ENCODE measurements around the gene FRRS1.

FRRS1 gene

GRCh38 chr1:99663501-99663900, 102.9 kb downstream of the FRRS1 start:
- no peak overlapping the region for H3K9ac ChIP-seq (ENCODE audit: low read depth, low read length)
- H2AFZ ChIP-seq (ENCODE audit: low read depth, low read length): no peak overlapping the region
- no peak overlapping the region for H3K27ac ChIP-seq (ENCODE audit: low read length)

GRCh38 chr1:99662539-99663080, 103.8 kb downstream of the FRRS1 start:
- no peaks in the 10 kb centered on the region for H3K79me2 ChIP-seq (ENCODE audit: insufficient read depth, low read length)

More at GRCh38 chr1:99663501-99663900, 102.9 kb downstream of the FRRS1 start:
- no peak for TF ChIP-seq EZH2 (IDR thresholded peaks at IDR 0.05; ENCODE audit: borderline replicate concordance, low read depth, low read length, severe bottlenecking)
- TF ChIP-seq CTCF (IDR thresholded peaks at IDR 0.05; ENCODE audit: borderline replicate concordance, extremely low read depth, low read length, poor library complexity, severe bottlenecking): no peak
- Histone ChIP-seq H3K36me3 (ENCODE audit: insufficient read depth, low read length) (no peaks in the 10 kb centered on the region), H3K9me3 (ENCODE audit: insufficient read depth, low read length, severe bottlenecking) (no peaks in the 10 kb centered on the region), H3K4me3 (ENCODE audit: low read depth in 1 of 2, low read length in 2 of 2) (no peak overlapping the region), H3K27me3 (ENCODE audit: insufficient read depth, low read length, poor library complexity) (no peaks in the 10 kb centered on the region), H3K4me2 (ENCODE audit: insufficient read depth, low read length) (no peak overlapping the region), H3K4me1 (ENCODE audit: insufficient read depth, low read length) (no peaks in the 10 kb centered on the region), H3K79me2 (ENCODE audit: insufficient read depth, low read length) (no peaks in the 10 kb centered on the region), H4K20me1 (ENCODE audit: insufficient read depth, low read length) (no peaks in the 10 kb centered on the region)
- DNase-seq: no peak
- ATAC-seq (ENCODE audit: insufficient read depth, low read depth): no peak

GRCh38 chr1:99661780-99662179, 104.7 kb downstream of the FRRS1 start:
- ATAC-seq (ENCODE audit: insufficient read depth, low read depth) (no peak), DNase-seq (no peak)
- no peaks in the 10 kb centered on the region for H4K20me1 ChIP-seq (ENCODE audit: insufficient read depth, low read length)
- no peaks in the 10 kb centered on the region for H3K4me1 ChIP-seq (ENCODE audit: insufficient read depth, low read length)
- no peaks in the 10 kb centered on the region for H3K27me3 ChIP-seq (ENCODE audit: insufficient read depth, low read length, poor library complexity)
- TF ChIP-seq EZH2 (IDR thresholded peaks at IDR 0.05; ENCODE audit: borderline replicate concordance, low read depth, low read length, severe bottlenecking) (no peak), CTCF (IDR thresholded peaks at IDR 0.05; ENCODE audit: borderline replicate concordance, extremely low read depth, low read length, poor library complexity, severe bottlenecking) (no peak)
- H3K36me3 ChIP-seq (ENCODE audit: insufficient read depth, low read length): no peaks in the 10 kb centered on the region
- no peak overlapping the region for H2AFZ ChIP-seq (ENCODE audit: low read depth, low read length)
- H3K9ac ChIP-seq (ENCODE audit: low read depth, low read length): no peak overlapping the region
- H3K27ac ChIP-seq (ENCODE audit: low read length): no peak overlapping the region
- H3K79me2 ChIP-seq (ENCODE audit: insufficient read depth, low read length): no peaks in the 10 kb centered on the region
- no peaks in the 10 kb centered on the region for H3K9me3 ChIP-seq (ENCODE audit: insufficient read depth, low read length, severe bottlenecking)
- no peak overlapping the region for H3K4me3 ChIP-seq (ENCODE audit: low read depth in 1 of 2, low read length in 2 of 2)
- no peak overlapping the region for H3K4me2 ChIP-seq (ENCODE audit: insufficient read depth, low read length)

More at GRCh38 chr1:99662539-99663080, 103.8 kb downstream of the FRRS1 start:
- Histone ChIP-seq H3K27ac (ENCODE audit: low read length) (no peak overlapping the region), H3K9ac (ENCODE audit: low read depth, low read length) (no peak overlapping the region), H2AFZ (ENCODE audit: low read depth, low read length) (no peak overlapping the region), H3K4me3 (ENCODE audit: low read depth in 1 of 2, low read length in 2 of 2) (no peak overlapping the region), H3K36me3 (ENCODE audit: insufficient read depth, low read length) (no peaks in the 10 kb centered on the region), H4K20me1 (ENCODE audit: insufficient read depth, low read length) (no peaks in the 10 kb centered on the region), H3K9me3 (ENCODE audit: insufficient read depth, low read length, severe bottlenecking) (no peaks in the 10 kb centered on the region), H3K27me3 (ENCODE audit: insufficient read depth, low read length, poor library complexity) (no peaks in the 10 kb centered on the region), H3K4me2 (ENCODE audit: insufficient read depth, low read length) (no peak overlapping the region), H3K4me1 (ENCODE audit: insufficient read depth, low read length) (no peaks in the 10 kb centered on the region)
- DNase-seq (no peak), ATAC-seq (ENCODE audit: insufficient read depth, low read depth) (no peak)
- TF ChIP-seq CTCF (IDR thresholded peaks at IDR 0.05; ENCODE audit: borderline replicate concordance, extremely low read depth, low read length, poor library complexity, severe bottlenecking) (no peak), EZH2 (IDR thresholded peaks at IDR 0.05; ENCODE audit: borderline replicate concordance, low read depth, low read length, severe bottlenecking) (no peak)

All from DND-41 (cell line).